GM19193 (cell line): ENCODE measurements around the gene SMIM35.

Source experiments
- POLR2A ChIP-seq: IDR thresholded peaks from 4 replicates; pipeline ENCODE4 v1.6.1; 2011; ENCODE audit not compliant: insufficient read depth, insufficient read length; ENCODE audit errors: extremely low read depth

SMIM35 gene

GRCh38 chr11:118086913-118087768, at the start of gene SMIM35:
Gene SMIM35 (minus strand): TSS chr11:118086963. CDS start chr11:118086757, 206 bp downstream.
- no peak for TF ChIP-seq POLR2A

GRCh38 chr11:118136341-118136740, 49.6 kb upstream of the SMIM35 start:
- no peak for TF ChIP-seq POLR2A

DNA sequence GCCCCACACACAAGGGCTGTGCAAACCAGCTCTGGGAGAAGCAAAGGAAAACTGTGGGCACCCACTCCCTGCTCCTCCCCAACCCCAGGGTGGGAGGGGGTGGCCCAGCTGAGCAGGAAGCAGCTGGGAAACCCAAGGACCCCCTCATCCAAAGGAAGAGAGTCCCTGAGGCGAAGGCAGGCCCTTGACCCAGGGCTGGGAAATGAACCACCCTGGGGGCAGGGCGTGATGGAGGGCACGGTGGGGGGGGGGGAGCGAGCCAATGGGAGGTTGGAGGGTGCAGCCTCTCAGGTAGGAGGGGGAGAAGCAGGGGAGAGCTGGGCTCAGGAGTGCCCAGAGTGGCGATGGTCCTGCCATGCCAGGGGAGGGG, 49.0 kb upstream of the SMIM35 start:
- no peak for TF ChIP-seq POLR2A

DNA sequence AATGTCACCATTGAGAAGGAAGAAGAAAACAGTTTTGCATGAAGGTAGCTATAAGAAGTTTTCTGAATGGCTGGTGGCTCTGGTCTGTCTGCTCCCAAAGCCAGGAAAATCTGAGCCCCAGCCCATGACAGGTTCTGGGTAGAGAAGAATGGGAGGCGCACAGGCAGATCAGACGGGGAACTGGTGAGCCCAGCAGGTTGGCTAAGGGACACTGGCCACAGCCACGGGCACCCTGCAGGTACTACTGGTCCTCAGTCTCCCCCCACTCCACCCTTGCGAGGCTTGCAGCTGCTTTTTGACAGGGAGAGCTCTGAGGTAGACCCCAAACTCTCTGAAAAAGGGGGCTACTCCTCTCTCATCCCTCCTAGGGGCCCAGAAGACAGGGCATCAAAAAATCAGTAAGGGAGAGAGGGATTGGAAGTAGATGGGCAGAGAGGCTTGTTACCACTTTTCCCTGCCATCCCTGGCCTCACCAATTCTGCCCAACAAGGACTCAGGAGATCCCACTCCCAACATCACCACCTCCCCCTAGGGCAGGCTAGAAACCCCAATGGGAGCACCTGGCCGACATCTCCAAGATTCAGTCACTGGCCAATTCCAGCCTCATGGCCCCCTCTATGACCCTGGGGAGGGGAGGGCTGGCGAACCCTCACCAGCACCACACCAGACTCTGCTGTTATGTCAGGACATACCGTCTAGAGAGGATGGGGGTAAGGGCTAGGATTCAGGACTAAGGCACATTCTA, 48.5 kb upstream of the SMIM35 start:
- TF ChIP-seq POLR2A = no peak

DNA sequence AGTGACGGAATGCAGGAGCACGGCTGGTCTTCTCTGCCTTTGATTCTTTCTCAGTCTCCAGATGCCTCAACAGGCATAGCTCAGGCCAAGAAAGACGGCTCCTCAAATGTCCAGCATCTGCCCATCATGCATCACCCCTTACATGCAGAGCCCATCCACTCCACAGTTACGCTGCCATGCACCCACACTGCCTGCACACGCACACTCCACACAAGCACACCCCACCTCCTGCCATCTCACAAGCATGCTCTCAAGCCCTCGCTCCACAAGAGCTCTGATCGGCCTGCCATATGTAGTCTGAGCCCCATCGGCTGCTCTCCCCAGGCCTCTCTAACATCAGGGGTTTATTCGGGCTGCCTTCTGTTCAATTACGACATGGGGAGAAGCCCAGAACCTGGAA, 47.1 kb upstream of the SMIM35 start:
- TF ChIP-seq POLR2A = no peak

- no peak for TF ChIP-seq POLR2A
Observed at GRCh38 chr11:118132385-118133151, 45.8 kb upstream of the SMIM35 start.

- TF ChIP-seq POLR2A = no peak
Observed at GRCh38 chr11:118129471-118130172, 42.9 kb upstream of the SMIM35 start.

DNA sequence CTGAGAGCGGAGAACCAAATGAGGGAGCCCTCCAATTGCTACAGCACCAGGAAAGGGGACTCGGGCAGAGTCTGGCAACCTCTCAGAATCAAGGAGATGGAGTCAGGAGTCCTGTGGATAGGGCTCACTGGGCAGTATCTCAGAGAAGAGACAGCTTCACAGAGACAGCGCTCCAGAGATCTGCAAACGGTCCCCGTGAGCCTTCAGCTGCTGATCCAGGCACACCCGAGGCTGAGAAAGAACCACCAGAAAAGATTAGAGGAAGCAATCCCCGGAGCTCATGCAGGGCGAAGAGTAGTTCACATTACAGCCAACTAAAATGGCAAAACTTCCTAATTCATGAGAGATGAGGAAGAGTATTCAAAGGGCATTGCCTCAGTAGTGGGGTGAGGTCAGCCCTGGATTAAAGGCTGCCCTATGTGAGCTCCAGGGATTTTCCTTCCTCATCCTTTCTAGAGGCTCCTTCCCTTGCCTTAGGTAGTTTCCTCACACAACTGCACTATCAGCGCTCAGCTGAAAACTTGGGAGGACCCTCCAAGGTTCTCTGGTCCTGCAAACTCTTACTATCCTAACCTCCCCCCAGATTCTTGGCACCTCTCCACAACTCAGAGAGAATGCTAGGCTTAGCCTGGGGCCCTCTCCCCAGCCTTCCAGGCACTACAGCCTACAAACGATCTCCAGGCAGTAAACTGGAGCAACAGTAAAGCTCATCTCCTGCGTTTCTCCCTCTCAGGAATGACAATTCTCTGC, 42.1 kb upstream of the SMIM35 start:
- no peak for TF ChIP-seq POLR2A

DNA sequence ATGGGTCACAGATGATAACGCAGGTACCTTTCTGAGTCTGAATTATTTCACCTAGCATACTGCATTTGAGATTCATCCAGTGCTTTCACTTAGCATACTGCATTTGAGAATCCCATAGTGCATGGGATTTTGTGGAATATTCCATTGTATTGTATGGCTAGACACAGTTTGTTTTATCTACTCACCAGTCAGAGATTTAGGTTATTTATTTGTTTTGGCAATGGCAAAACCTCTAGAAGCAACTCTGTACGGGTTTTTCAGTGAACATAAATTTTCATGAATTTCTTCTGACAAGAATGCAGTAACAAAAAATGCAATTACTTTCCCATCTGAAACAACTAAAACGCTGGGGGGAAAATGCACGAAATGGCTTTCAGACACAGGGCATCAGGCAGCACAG, 41.5 kb upstream of the SMIM35 start:
- TF ChIP-seq POLR2A = no peak

GRCh38 chr11:118126082-118126838, 39.5 kb upstream of the SMIM35 start:
- TF ChIP-seq POLR2A = peak; percentile 36

DNA sequence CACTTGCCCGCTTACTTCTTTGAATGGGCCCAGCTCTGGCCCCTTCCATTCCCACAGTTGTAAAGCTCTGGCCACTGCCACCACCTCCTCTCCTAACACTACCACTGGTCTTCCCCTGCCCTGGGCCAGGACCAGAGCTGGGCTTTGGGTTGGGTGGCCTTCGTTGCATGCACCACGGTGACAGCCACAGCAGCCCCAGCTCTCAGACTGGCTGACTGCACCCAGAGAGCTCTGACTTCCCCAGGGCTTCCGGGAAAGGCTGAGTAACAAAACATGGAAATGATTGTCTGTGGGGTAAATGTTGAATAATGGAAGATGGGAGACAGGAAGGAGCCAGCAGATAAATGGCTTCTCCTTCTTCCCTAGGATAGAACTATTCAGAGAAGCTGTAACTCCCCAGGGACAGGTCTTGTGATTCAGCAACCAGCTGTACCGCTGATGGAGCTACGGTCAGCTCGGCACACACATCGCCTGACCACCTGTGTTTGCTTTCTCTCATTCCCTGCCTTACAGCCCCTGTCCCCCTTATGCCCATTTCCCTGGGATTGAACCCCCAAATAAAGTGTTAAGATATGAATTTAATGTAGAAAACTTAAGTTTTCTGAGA, 38.3 kb upstream of the SMIM35 start:
- no peak for TF ChIP-seq POLR2A

GRCh38 chr11:118120793-118121192, 34.0 kb upstream of the SMIM35 start:
- no peak for TF ChIP-seq POLR2A
